Astrocyte of the spinal cord (primary cell): Measurements from ENCODE around the gene ADAMTS14.

ENCODE experiments used
- DNase-seq: peaks from one replicate; pipeline ENCODE4 v3.0.0; 2011; ENCODE audit warnings: low read depth, low spot score
- H3K4me3 ChIP-seq: 2 replicates; pipeline ENCODE4 v1.5.1; 2011; ENCODE audit warnings: low read depth, mild to moderate bottlenecking, low read length, moderate library complexity
- in situ Hi-C: cut with HindIII; loops from 2 replicates; pipeline ENCODE4 v1.10.0; 2017; ENCODE audit warnings: low sequenced_read_pairs
- TF ChIP-seq, protein P1 (sequence below): IDR thresholded peaks from 2 replicates; pipeline ENCODE4 v1.5.1; 2012; ENCODE audit warnings: low read depth, mild to moderate bottlenecking, low read length, inconsistent platforms

ADAMTS14 gene

DNA sequence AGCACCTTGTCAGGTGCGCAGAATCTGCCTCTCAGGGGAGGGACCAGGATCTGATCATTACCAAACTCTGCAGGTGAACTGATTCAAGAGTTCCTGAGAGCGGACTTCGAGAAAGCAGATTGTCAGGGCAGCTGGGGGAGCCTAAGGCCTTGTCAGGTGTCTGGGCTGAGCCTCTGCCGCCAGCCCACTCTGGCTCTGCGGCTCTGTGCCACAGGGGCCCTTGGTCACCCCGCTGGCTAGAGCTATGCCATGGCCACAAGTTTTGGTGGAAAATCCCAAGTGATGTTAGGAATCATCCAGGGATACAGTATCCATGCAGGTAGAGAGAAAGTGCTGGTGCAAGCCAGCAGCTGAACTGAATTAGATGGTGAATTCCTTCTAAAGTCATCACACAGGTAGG lies 4.2 kb downstream of the ADAMTS14 start:
- TF ChIP-seq, protein P1, sequence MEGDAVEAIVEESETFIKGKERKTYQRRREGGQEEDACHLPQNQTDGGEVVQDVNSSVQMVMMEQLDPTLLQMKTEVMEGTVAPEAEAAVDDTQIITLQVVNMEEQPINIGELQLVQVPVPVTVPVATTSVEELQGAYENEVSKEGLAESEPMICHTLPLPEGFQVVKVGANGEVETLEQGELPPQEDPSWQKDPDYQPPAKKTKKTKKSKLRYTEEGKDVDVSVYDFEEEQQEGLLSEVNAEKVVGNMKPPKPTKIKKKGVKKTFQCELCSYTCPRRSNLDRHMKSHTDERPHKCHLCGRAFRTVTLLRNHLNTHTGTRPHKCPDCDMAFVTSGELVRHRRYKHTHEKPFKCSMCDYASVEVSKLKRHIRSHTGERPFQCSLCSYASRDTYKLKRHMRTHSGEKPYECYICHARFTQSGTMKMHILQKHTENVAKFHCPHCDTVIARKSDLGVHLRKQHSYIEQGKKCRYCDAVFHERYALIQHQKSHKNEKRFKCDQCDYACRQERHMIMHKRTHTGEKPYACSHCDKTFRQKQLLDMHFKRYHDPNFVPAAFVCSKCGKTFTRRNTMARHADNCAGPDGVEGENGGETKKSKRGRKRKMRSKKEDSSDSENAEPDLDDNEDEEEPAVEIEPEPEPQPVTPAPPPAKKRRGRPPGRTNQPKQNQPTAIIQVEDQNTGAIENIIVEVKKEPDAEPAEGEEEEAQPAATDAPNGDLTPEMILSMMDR, result no peak
- no peak overlapping the region for H3K4me3 ChIP-seq
- no peak for DNase-seq
- in situ Hi-C loops, result no loop called here

- TF ChIP-seq, protein P1, result no peak
- H3K4me3 ChIP-seq, result no peak overlapping the region
- DNase-seq, result no peak
- in situ Hi-C loops, result no loop called here
These were observed 4.7 kb downstream of the ADAMTS14 start for GRCh38 chr10:70677016-70677415.

DNA sequence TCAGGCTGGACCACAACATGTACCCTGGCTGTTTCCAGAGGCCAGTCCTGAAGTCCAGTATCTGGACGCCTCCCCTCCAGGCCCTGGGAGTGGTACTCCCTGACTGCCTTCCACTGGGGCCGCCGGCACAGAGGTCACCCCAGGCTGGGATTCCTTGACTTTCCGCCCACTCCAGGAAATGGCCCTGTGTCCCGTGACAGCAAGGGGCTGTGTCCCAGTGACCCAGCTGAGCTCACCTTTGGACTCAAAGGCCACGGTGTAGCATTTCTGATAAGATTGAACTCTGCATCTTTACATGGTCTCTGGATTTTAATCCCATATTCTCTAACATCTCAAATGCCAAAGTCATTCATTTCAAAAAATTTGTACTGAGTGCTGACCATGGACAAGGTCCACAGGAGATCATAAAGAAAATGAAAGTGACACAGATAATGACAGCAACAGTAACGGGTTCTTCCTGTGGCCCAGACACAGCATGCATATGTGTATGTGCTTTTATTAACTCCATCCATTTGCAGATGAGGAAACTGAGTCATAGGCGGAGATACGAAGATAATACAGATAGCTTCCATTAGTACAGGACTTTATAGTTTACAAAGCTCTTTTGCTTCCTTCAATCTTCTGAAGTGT lies 5.4 kb downstream of the ADAMTS14 start:
- in situ Hi-C loops, result no loop called here
- TF ChIP-seq, protein P1, result no peak
- DNase-seq, result no peak
- no peak overlapping the region for H3K4me3 ChIP-seq

DNA sequence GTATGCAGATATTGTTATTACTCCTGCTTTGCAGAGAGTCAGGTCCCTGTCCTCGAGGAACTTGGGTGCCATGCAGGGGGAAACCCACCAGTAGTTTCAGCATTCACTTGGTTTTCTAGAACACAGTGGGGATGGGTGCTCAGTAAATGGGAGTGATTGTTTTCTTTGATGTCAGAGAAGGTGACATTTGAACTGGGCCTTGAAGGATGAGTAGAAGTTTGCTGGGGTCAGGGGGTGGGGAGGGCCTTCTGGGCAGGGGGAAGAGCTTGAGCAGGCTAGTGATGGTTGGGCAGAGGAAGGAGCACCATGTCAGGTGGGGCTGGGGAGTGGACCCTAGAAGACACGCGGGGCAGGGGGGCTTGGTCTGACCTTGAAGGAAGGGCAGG lies 5.9 kb downstream of the ADAMTS14 start:
- in situ Hi-C loops, result no loop called here
- no peak for DNase-seq
- H3K4me3 ChIP-seq, result no peak overlapping the region
- TF ChIP-seq, protein P1, result no peak

GRCh38 chr10:70678757-70679489 lies 6.6 kb downstream of the ADAMTS14 start:
- TF ChIP-seq, protein P1, result no peak
- no peak overlapping the region for H3K4me3 ChIP-seq
- DNase-seq, result no peak
- in situ Hi-C loops, result no loop called here

- TF ChIP-seq, protein P1, result no peak
- in situ Hi-C loops, result no loop called here
- H3K4me3 ChIP-seq, result no peak overlapping the region
- DNase-seq, result peak; percentile 53
These were observed 7.2 kb downstream of the ADAMTS14 start for GRCh38 chr10:70679498-70679897.
